Measurements from ENCODE around the gene KXD1.

DNA sequence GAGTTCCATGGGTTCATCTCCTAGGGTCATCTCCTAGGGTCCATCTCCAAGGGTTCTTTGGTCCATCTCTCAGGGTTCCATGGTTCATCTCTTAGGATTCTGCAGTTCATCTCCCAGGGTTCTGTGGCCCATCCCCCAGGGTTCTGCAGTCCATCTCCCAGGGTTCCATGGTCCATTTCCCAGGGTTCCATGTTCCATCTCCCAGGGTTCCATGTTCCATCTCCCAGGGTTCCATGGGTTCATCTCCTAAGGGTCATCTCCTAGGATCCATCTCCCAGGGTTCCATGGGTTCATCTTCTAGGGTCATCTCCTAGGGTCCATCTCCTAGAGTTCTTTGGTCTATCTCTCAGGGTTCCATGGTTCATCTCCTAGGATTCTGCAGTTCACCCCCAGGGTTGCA, 59.9 kb downstream of the KXD1 start:
- TF ChIP-seq, protein P1, sequence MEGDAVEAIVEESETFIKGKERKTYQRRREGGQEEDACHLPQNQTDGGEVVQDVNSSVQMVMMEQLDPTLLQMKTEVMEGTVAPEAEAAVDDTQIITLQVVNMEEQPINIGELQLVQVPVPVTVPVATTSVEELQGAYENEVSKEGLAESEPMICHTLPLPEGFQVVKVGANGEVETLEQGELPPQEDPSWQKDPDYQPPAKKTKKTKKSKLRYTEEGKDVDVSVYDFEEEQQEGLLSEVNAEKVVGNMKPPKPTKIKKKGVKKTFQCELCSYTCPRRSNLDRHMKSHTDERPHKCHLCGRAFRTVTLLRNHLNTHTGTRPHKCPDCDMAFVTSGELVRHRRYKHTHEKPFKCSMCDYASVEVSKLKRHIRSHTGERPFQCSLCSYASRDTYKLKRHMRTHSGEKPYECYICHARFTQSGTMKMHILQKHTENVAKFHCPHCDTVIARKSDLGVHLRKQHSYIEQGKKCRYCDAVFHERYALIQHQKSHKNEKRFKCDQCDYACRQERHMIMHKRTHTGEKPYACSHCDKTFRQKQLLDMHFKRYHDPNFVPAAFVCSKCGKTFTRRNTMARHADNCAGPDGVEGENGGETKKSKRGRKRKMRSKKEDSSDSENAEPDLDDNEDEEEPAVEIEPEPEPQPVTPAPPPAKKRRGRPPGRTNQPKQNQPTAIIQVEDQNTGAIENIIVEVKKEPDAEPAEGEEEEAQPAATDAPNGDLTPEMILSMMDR (IDR thresholded peaks at IDR 0.05) = no peak
- TF ChIP-seq POLR2A (IDR thresholded peaks at IDR 0.05) = no peak
- TF ChIP-seq POLR2AphosphoS5 (IDR thresholded peaks at IDR 0.05) = no peak
- TF ChIP-seq EP300 (IDR thresholded peaks at IDR 0.05) = no peak
